Calu3 (cell line): ENCODE data around the gene PDE4B. TPM values are rescaled to one million over a fixed set of nuclear protein-coding genes. Genes with fewer than 3 reads are reported as not detected.

Experiments
- BruUV-seq: library from RNA; stranded (reverse); fragments of 400-500 nt; replicated peaks from 2 replicates; lab custom pipeline; 2021; lab: Mats Ljungman, UMichigan
- CTCF ChIA-PET: fragments of 300-600 bp; sonication (Branson Sonifier 250); formaldehyde crosslinking; loops from one replicate; lab custom pipeline; 2022; ENCODE audit warnings: antibody characterized with exemption; lab: Charles Lee
- DNase-seq: peaks from one replicate; pipeline ENCODE4 v3.0.0; 2022
- H3K27ac Mint-ChIP-seq: one replicate; pipeline ENCODE4 v1.8.0; 2022; ENCODE audit warnings: mixed read lengths; ENCODE audit not compliant: unreplicated experiment
- H3K27me3 Mint-ChIP-seq: one replicate; pipeline ENCODE4 v1.8.0; 2022; ENCODE audit warnings: mixed read lengths; ENCODE audit not compliant: unreplicated experiment
- H3K36me3 Mint-ChIP-seq: one replicate; pipeline ENCODE4 v1.8.0; 2022; ENCODE audit warnings: mild to moderate bottlenecking, moderate library complexity, mixed read lengths; ENCODE audit not compliant: insufficient read depth, unreplicated experiment
- H3K4me1 Mint-ChIP-seq: one replicate; pipeline ENCODE4 v1.8.0; 2022; ENCODE audit warnings: mild to moderate bottlenecking, low read depth, mixed read lengths; ENCODE audit not compliant: unreplicated experiment
- H3K4me3 Mint-ChIP-seq: one replicate; pipeline ENCODE4 v1.8.0; 2022; ENCODE audit warnings: mild to moderate bottlenecking, low read depth, moderate library complexity, mixed read lengths; ENCODE audit not compliant: unreplicated experiment
- H3K9me3 Mint-ChIP-seq: one replicate; pipeline ENCODE4 v1.8.0; 2022; ENCODE audit warnings: low read depth, mixed read lengths; ENCODE audit not compliant: unreplicated experiment
- intact Hi-C: fragments of 100-400 bp; cut with micrococcal nuclease; formaldehyde crosslinking; loops from one replicate; pipeline ENCODE4 v1.10.0; 2022; ENCODE audit not compliant: unreplicated experiment
- total RNA-seq: library from RNA; stranded (reverse); gene quantifications from 2 replicates; pipeline ENCODE4 v1.2.3, GENCODE V29; 2022
- TF ChIP-seq, protein P1 (sequence below): fragments of 200-600 bp; IDR thresholded peaks from one replicate; pipeline ENCODE4 v1.8.0; 2022; ENCODE audit warnings: antibody characterized with exemption; ENCODE audit not compliant: unreplicated experiment

PDE4B gene
- total RNA-seq, 1 experiment from 2014 or later, result 2.9 TPM

GRCh38 chr1:66339944-66340343 lies 547.2 kb downstream of the PDE4B start:
- H3K27ac Mint-ChIP-seq, result no peak overlapping the region
- CTCF ChIA-PET, result no interaction called here
- H3K27me3 Mint-ChIP-seq, result no peaks in the 10 kb centered on the region
- H3K4me3 Mint-ChIP-seq, result no peak overlapping the region
- no peaks in the 10 kb centered on the region for H3K4me1 Mint-ChIP-seq
- no TSS peak for BruUV-seq
- H3K36me3 Mint-ChIP-seq, result no peaks in the 10 kb centered on the region
- H3K9me3 Mint-ChIP-seq, result no peaks in the 10 kb centered on the region
- TF ChIP-seq, protein P1, sequence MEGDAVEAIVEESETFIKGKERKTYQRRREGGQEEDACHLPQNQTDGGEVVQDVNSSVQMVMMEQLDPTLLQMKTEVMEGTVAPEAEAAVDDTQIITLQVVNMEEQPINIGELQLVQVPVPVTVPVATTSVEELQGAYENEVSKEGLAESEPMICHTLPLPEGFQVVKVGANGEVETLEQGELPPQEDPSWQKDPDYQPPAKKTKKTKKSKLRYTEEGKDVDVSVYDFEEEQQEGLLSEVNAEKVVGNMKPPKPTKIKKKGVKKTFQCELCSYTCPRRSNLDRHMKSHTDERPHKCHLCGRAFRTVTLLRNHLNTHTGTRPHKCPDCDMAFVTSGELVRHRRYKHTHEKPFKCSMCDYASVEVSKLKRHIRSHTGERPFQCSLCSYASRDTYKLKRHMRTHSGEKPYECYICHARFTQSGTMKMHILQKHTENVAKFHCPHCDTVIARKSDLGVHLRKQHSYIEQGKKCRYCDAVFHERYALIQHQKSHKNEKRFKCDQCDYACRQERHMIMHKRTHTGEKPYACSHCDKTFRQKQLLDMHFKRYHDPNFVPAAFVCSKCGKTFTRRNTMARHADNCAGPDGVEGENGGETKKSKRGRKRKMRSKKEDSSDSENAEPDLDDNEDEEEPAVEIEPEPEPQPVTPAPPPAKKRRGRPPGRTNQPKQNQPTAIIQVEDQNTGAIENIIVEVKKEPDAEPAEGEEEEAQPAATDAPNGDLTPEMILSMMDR, result no peak
- intact Hi-C loops, result no loop called here
- no peak for DNase-seq

- no TSS peak for BruUV-seq
- Mint-ChIP-seq H3K36me3 (no peaks in the 10 kb centered on the region), H3K4me3 (no peak overlapping the region), H3K27me3 (no peaks in the 10 kb centered on the region), H3K9me3 (no peaks in the 10 kb centered on the region), H3K4me1 (no peaks in the 10 kb centered on the region), H3K27ac (no peak overlapping the region)
- DNase-seq, result no peak
- TF ChIP-seq, protein P1, result no peak
- CTCF ChIA-PET, result no interaction called here
- intact Hi-C loops, result no loop called here
Observed at GRCh38 chr1:66341446-66342089, 548.9 kb downstream of the PDE4B start.

DNA sequence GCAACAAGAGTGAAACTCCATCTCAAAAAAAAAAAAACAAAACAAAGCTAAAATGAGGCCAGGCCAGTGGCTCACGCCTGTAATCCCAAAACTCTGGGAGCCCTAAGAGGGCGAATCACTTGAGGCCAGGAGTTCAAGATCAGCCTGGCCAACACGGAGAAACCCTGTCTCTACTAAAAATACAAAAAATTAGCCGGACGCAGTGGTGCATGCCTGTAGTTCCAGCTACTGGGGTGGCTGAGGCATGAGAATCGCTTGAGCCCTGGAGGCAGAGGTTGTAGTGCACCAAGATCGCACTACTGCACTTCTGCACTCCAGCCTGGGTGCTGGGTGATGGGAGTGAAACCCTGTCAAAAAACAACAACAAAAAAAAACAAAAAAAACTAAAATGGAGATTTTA lies 550.0 kb downstream of the PDE4B start:
- CTCF ChIA-PET, result no interaction called here
- no peak for DNase-seq
- no peaks in the 10 kb centered on the region for H3K27me3 Mint-ChIP-seq

GRCh38 chr1:66343569-66344325 lies 551.1 kb downstream of the PDE4B start:
- H3K9me3 Mint-ChIP-seq, result no peaks in the 10 kb centered on the region
- no peaks in the 10 kb centered on the region for H3K27me3 Mint-ChIP-seq
- intact Hi-C loops, result no loop called here
- no peak overlapping the region for H3K27ac Mint-ChIP-seq
- no peak overlapping the region for H3K4me3 Mint-ChIP-seq
- TF ChIP-seq, protein P1, result no peak
- no TSS peak for BruUV-seq
- H3K36me3 Mint-ChIP-seq, result no peaks in the 10 kb centered on the region
- H3K4me1 Mint-ChIP-seq, result no peaks in the 10 kb centered on the region
- CTCF ChIA-PET, result no interaction called here
- no peak for DNase-seq

More for the DNA sequence above, 550.0 kb downstream of the PDE4B start:
- Mint-ChIP-seq H3K9me3 (no peaks in the 10 kb centered on the region), H3K27ac (no peak overlapping the region), H3K36me3 (no peaks in the 10 kb centered on the region), H3K4me3 (no peak overlapping the region), H3K4me1 (no peaks in the 10 kb centered on the region)
- BruUV-seq, result no TSS peak
- TF ChIP-seq, protein P1, result no peak
- intact Hi-C loops, result no loop called here
